ENCODE results near the gene PPP1R14C. TPM values are rescaled to one million over a fixed set of nuclear protein-coding genes. Genes with fewer than 3 reads are reported as not detected.
"Not testable (repeated sequence)": the region's sequence is repeated elsewhere in the genome, so short reads cannot be mapped to it uniquely, and the experiment has no call there.

The PPP1R14C gene
- total and polyA plus RNA-seq, 8 donors, result 0.09 to 7.3 (median 0.74) TPM

DNA sequence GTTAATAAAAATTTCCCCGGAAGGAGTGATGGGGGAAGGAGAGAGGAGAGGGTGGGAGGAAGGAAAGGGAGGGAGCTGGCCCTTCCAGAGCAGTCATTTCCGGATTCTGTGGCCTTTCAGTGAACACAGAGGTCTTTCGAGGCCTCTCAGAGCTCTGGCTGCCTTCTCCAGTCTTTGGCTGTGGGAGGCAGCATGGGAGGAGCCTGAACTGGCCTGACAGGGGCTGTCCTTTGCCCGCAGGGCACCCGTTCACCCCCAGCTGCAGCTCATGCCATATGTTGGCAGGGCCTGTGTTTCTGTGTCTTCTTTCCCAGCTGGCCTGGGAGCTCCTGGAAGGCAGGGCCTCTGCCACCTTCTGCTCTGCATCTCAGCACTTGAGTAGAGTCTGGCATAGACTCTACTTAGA lies 95.5 kb downstream of the PPP1R14C start:
- FAIRE-seq (no peak), DNase-seq (peak; percentile 38 to 82 (median 66)), ATAC-seq (peak; percentile 71 to 85 (median 84))
- TF ChIP-seq, protein P1, sequence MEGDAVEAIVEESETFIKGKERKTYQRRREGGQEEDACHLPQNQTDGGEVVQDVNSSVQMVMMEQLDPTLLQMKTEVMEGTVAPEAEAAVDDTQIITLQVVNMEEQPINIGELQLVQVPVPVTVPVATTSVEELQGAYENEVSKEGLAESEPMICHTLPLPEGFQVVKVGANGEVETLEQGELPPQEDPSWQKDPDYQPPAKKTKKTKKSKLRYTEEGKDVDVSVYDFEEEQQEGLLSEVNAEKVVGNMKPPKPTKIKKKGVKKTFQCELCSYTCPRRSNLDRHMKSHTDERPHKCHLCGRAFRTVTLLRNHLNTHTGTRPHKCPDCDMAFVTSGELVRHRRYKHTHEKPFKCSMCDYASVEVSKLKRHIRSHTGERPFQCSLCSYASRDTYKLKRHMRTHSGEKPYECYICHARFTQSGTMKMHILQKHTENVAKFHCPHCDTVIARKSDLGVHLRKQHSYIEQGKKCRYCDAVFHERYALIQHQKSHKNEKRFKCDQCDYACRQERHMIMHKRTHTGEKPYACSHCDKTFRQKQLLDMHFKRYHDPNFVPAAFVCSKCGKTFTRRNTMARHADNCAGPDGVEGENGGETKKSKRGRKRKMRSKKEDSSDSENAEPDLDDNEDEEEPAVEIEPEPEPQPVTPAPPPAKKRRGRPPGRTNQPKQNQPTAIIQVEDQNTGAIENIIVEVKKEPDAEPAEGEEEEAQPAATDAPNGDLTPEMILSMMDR (IDR thresholded peaks at IDR 0.05), result no peak
- intact Hi-C loops (cut with DNase I), result no loop called here
- H3K27me3 ChIP-seq, result no peaks in the 10 kb centered on the region
- no peak overlapping the region for H3K4me3 ChIP-seq
- peak overlapping the region in 3 of 4 donors; percentile 34 to 47 (median 39) for H3K27ac ChIP-seq
- no peaks in the 10 kb centered on the region for H3K9me3 ChIP-seq
- WGBS, 2 donors, result 18 to 21% methylated on average over 5 of the region's 5 CpGs
- H3K4me1 ChIP-seq, result peaks cover 0 to 14% (median 0%) of the 10 kb centered on the region in 3 donors
- no peaks in the 10 kb centered on the region for H3K36me3 ChIP-seq

DNA sequence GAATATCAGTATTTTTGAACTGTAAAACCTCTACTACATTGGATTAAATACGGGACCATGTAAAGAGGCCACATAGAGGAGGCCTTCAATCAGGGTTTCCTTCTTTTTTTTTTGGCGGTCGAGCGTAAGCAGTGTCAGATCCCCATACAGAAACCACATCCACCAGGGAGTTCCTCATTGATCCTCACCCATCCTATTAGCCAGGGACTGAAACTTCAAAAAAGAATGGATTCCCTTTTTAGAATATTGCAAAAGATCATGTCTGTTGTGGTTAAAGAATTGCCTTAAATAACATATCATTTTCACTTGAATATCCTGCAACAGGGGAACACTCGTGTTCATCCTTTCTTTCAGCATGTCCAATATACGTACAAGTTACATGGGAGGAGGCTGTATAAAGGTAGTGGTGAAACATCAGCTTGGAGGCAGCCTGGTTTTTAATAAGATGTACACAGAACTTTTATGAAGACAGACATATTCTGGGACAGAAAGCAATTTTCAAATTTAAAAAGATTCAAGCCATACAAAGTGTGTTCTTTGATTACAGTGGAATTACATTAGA lies 96.1 kb downstream of the PPP1R14C start:
- Histone ChIP-seq H3K27ac (peak overlapping the region in 1 of 4 donors; percentile 39), H3K4me3 (no peak overlapping the region), H3K36me3 (no peaks in the 10 kb centered on the region), H3K9me3 (no peaks in the 10 kb centered on the region), H3K27me3 (no peaks in the 10 kb centered on the region), H3K4me1 (peaks cover 0 to 14% (median 0%) of the 10 kb centered on the region in 3 donors)
- no peak for DNase-seq
- intact Hi-C loops (cut with DNase I), result no loop called here
- ATAC-seq, result peak in 1 of 4 donors; percentile 20
- no peak for FAIRE-seq
- TF ChIP-seq, protein P1 (IDR thresholded peaks at IDR 0.05), result no peak
- 86 to 95% methylated on average over 6 of the region's 6 CpGs for WGBS, 2 donors

DNA sequence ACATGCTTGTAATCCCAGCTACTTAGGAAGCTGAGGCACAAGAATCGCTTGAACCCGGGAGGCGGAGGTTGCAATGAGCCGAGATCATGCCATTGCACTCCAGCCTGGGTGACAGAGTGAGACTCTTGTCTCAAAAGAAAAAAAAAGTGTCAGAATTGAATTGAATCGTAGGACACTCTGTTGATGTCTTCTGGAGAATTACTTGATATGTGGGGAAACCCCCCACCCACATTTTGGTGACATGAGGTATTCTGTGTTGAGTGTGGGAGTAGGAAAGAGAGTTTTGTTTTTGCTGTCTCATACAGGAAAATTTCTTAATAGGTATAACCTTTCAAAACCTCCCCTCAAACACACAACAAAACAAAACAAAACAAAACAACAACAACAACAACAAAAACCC lies 98.9 kb downstream of the PPP1R14C start:
- peaks cover 0 to 14% (median 0%) of the 10 kb centered on the region in 3 donors for H3K4me1 ChIP-seq
- H3K9me3 ChIP-seq; H3K27ac ChIP-seq; H3K4me3 ChIP-seq; DNase-seq; FAIRE-seq; H3K36me3 ChIP-seq; intact Hi-C loops (cut with DNase I); H3K27me3 ChIP-seq; ATAC-seq: not testable (repeated sequence)
- 87 to 92% methylated on average over 5 of the region's 5 CpGs for WGBS, 2 donors

DNA sequence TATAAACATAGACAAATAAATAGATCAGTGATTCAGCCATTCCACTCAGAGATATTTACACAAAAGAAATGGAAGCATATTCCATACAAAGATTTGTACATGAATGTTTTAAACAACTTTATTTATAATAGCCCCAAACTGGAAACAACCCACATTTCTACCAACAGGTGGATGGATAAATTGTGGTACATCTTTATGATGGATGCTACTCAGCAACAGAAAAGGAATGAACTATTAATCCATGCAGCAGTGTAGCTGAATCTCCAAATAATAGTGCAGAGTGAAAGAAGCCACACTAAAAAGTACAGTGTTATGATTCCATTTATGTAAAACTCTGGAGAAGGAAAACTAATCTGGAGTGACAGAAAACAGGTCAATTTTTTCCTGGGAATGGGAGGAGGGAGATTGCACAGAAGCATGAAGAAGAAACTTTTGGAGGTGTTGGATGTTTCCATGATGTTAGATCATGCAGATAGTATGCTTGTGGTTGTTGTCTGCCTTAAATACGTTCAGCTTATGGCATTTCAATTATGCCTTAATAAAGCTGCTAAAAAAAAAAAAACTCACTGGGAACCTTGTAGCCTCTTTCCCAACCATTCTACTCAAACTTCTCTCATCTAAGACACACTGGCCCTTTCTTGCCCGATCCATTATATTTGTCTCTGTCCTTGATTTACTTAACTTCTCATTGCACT lies 100.9 kb downstream of the PPP1R14C start:
- H3K27ac ChIP-seq, result no peak overlapping the region
- 88 to 94% methylated on average over 2 of the region's 2 CpGs for WGBS, 2 donors
- H3K9me3 ChIP-seq, result no peaks in the 10 kb centered on the region
- DNase-seq (no peak), FAIRE-seq (no peak), ATAC-seq (no peak)
- H3K4me1 ChIP-seq, result no peaks in the 10 kb centered on the region
- TF ChIP-seq, protein P1 (IDR thresholded peaks at IDR 0.05), result no peak
- H3K36me3 ChIP-seq, result no peaks in the 10 kb centered on the region
- intact Hi-C loops (cut with DNase I), result no loop called here
- no peaks in the 10 kb centered on the region for H3K27me3 ChIP-seq
- H3K4me3 ChIP-seq, result no peak overlapping the region

DNA sequence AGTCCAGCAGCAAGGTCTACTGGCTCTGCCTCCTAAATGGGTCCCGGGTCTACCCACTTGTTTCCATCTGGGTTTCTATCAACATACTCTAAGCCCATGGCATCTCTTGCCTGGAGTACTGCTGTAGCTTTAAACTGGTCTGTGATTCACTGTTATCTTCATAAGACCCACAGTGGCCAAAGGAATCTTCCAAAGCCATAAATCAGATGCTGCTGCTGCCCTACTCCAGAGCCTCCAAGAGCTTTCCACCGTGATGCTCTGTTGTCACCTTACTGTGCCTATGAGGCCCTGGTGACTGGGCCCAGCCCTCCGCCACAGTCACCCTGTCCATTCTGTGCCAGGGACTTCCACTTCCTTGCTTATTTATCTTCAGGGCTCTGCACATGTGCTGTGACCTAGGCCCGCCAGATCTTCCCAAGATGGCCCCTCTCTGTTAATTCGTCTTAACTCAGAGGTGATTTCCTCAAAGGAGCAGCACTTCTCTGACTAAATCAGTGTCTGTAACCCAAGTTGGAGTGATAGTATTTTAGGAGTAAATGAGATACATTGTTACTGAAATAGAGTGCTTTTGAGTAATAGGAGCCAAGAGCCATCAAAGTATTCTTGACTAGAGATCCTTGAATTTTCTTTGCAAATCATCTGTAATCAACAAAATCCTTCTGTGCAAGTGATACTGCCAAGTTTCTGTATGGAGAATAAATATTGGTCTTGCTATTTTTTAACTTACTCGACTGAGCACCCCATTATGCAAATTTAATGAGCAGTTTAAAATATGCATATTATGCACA lies 102.5 kb downstream of the PPP1R14C start:
- Histone ChIP-seq H3K36me3 (no peaks in the 10 kb centered on the region), H3K9me3 (no peaks in the 10 kb centered on the region), H3K4me3 (no peak overlapping the region), H3K4me1 (no peaks in the 10 kb centered on the region), H3K27me3 (no peaks in the 10 kb centered on the region), H3K27ac (no peak overlapping the region)
- no peak for ATAC-seq
- TF ChIP-seq, protein P1 (IDR thresholded peaks at IDR 0.05), result no peak
- WGBS, 2 donors, result 82 to 83% methylated on average over 6 of the region's 6 CpGs
- DNase-seq, result no peak
- FAIRE-seq, result no peak
- intact Hi-C loops (cut with DNase I), result no loop called here
